Endometrial microvascular endothelial cells (primary cell): ENCODE data around the gene BUB1. TPM values are rescaled to one million over a fixed set of nuclear protein-coding genes. Genes with fewer than 3 reads are reported as not detected.
"Not testable (repeated sequence)": the region's sequence is repeated elsewhere in the genome, so short reads cannot be mapped to it uniquely, and the experiment has no call there.

Experiments used
- in situ Hi-C: cut with HindIII; loops from 2 replicates; pipeline ENCODE4 v1.10.0; 2017; ENCODE audit warnings: low sequenced_read_pairs, low pct_unique_long_range_greater_than_20kb; ENCODE audit errors: inconsistent ontology term
- total RNA-seq: library from RNA; depleted of rRNA; stranded (reverse); fragments of >200 nt; gene quantifications from one replicate; pipeline ENCODE4 v1.2.3, GENCODE V29; 2015; ENCODE audit errors: inconsistent ontology term

BUB1 gene
- 58.0 TPM for total RNA-seq

- in situ Hi-C loops = no loop called here
These were observed at the start of gene BUB1 for GRCh38 chr2:110677530-110678456. TSS of gene BUB1 (minus strand) at chr2:110678063. CDS start at chr2:110677995, 68 bp downstream.

DNA sequence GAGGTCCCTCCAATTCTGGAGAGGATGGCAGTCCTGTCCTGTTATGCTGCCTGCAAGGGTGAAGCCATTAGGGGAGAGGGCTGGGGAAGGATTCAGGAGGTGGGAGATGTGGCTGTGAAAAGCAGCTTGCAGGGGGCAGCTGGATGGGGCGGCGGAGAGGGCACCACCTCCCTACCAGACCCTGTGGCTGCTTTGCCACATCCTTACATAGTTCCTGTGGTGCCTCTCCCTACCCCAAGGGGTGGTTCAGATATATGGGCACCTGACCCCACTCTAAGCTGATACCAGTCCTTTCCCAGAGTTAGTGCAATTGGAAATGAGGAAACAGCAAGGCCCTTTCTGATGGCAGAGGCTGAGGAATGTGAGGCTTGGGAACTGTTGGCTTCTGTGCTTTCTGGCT lies 48.4 kb upstream of the BUB1 start:
- in situ Hi-C loops = no loop called here

DNA sequence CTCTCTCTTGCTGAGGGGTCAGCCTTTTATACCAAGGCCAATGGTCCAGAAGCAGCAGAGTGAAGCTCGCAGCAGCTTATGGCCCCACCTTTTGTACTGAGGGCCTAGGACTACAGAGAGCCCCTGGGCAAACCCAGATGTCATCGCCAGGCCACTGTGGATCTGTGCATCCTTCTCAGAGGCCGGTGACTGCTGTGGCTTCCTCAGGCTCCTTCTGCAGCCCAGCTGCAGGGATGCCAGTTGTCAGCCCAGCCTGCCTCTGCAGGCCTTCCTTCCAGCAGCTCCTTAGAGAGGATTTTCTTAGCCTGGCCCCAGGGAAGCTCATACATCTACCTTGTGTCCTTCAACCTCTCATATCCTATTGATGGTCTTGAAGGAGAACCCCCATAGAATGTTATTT lies 48.0 kb upstream of the BUB1 start:
- in situ Hi-C loops = no loop called here

GRCh38 chr2:110725370-110725769 lies 47.5 kb upstream of the BUB1 start:
- in situ Hi-C loops = no loop called here

- in situ Hi-C loops = no loop called here
These were observed 47.0 kb upstream of the BUB1 start for GRCh38 chr2:110724820-110725219.

- in situ Hi-C loops = no loop called here
These were observed 42.7 kb upstream of the BUB1 start for GRCh38 chr2:110720547-110720946.

DNA sequence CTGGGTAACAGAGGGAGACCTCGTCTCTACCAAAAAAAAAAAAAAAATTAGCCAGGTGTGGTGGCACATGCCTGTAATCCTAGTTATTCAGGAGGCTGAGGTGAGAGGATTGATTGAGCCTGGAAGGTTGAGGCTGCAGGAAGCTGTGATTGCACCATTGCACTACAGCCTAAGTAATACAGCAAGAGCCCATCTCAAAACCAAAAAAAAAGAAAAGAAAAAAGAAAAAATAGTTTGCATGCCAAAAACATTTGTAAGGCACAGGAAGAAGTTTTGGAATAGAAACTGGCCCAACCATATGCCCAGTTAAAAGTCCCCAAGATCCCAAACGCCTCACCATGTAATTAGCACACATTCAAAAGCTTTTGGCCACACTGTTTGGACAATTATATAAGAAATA lies 41.1 kb upstream of the BUB1 start:
- in situ Hi-C loops = no loop called here

GRCh38 chr2:110718382-110718781 lies 40.5 kb upstream of the BUB1 start:
- in situ Hi-C loops = no loop called here

- in situ Hi-C loops = no loop called here
These were observed 39.9 kb upstream of the BUB1 start for GRCh38 chr2:110717734-110718133.

- in situ Hi-C loops = no loop called here
These were observed 39.2 kb upstream of the BUB1 start for GRCh38 chr2:110716959-110717645.

DNA sequence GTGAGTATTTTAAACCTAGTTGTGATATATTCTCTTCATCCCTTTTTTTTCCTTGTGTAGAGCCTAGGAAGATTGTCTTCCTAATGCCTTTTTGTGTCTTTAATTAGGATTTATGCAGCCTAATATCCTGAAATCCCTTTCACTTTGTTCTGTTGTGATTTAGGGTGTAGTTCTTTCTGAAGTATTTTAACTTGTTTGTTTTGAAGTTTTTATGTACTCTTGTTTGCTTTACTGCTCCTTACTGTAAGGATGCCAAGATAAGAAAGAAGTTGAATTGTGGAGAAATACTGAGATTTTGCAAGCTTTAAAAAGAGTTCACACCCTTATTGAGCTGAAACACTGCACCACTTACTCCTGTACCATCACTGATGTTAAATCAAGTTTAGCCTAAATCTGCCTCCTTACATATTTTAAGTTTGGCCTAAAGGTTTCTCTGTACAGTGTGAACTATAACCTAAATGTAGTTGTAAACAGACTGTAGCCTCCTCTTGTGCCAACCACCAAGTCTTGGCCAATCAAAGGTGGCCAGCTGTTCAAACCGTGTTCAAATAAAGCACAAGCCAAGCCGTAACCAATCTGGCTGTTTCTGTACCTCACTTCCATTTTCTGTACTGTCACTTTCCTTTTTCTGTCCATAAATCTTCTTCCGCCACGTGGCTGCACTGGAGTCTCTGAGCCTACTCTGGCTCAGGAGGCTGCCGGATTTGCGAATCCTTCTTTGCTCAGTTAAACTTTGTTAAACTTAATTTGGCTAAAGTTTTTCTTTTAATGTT lies 36.8 kb upstream of the BUB1 start:
- in situ Hi-C loops = no loop called here

- in situ Hi-C loops = no loop called here
These were observed 35.9 kb upstream of the BUB1 start for GRCh38 chr2:110713513-110714362.

GRCh38 chr2:110712737-110713136 lies 34.9 kb upstream of the BUB1 start:
- in situ Hi-C loops = no loop called here

DNA sequence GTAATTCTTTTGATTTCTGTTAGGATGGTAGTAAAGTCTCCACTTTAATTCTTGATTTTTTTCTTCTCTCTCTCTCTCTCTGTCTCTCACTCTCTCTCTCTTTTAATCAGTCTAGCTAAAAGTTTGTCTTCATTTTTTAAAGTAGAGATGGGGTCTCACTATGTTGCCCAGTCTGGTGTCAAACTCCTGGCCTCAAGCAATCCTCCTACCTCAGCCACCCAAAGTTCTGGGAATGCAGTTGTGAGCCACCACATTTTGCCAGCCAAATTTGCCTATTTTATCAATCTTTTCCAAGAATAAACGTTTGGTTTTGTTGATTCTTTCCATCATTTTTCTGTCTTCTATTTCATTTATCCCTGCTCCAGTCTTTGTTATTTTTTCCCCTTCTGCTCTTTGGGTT lies 30.6 kb upstream of the BUB1 start:
- in situ Hi-C loops = no loop called here

DNA sequence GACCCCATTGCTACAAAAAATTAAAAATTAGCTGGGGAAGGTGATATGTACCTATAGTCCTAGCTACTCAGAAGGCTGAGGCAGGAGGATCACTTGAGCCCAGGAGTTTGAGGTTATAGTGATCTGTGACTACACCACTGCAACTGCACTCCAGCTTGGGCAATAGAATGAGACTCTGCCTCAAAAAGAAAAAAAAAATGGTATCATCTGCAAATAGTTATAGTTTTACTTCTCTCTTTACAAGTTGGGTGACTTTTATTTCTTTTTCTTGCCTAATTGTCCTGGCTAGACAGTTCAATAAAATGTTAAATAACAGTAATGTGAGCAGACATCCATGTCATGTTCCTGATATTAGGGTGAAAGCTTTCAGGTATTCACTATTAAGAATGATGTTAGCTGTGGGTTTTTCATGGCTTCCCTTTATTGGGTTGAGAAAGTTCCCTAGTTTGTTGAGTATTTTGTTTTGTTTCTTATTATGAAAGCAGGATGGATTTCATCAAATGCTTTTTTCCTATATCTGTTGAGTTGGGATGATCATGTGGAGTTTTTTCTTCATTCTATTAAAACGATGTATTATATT lies 29.6 kb upstream of the BUB1 start:
- in situ Hi-C loops = no loop called here

GRCh38 chr2:110702514-110703380 lies 24.9 kb upstream of the BUB1 start:
- in situ Hi-C loops = no loop called here

DNA sequence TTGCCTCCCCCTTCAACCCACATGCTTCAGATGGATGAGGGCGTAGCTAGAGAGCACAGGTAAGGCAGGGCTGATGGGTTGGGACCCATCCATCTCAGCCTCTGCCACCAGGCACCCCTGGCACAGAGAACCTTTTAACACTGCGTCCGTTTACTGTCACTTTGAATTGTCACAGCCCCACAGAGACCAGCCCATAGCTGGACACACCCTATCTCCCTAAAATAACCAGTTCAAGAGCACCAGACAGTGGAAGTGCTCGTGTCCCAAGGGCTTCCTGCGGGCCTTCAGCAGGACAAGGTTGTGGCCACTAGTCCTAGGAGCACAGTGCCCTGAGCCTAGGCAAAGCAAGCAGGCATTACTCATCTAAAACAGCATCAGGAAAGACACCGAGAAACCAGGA lies 20.4 kb upstream of the BUB1 start:
- in situ Hi-C loops = not testable (repeated sequence)
